K562 (cell line): ENCODE results near the gene KRTAP16-1. TPM values are rescaled to one million over a fixed set of nuclear protein-coding genes. Genes with fewer than 3 reads are reported as not detected.

Experiments
- polyA plus RNA-seq, 8 experiments: library from polyadenylated mRNA; depleted of rRNA in 4 of 8; stranded (reverse) in 5 of 8; unstranded in 3 of 8; fragments of >200 nt; fragmentation: Nextera tagmentation in 2 of 8; fragmentation: Illumina TruSeq in 1 of 8; extraction: Ambion mirVana in 2 of 8; extraction: Trizol in 1 of 8; gene quantifications; 2 replicates each; pipeline versions ENCODE4 v1.2.1 to v1.2.3, GENCODE V29; 2011 to 2014; ENCODE audit warnings: inconsistent platforms in 1 of 8, missing spikeins in 1 of 8
- small RNA-seq: library from RNA; depleted of rRNA; stranded (forward); fragments of <200 nt; gene quantifications from one replicate; pipeline ENCODE3, GENCODE V24; 2014
- total RNA-seq, 7 experiments: library from RNA; depleted of rRNA in 6 of 7; stranded (reverse); fragments of >200 nt in 6 of 7; fragmentation: Illumina TruSeq in 2 of 7; extraction: Trizol in 2 of 7; gene quantifications; 2 replicates each; pipeline versions ENCODE4 v1.2.1 to v1.2.3, GENCODE V29; 2011 to 2021; ENCODE audit warnings: low replicate concordance in 1 of 7

The KRTAP16-1 gene
- total and polyA plus RNA-seq, 9 of the 15 experiments (the other 6 are each of a cell fraction or from before 2014, with no cell fraction given) = not detected

Small RNA genes within 50 kb of the gene (small RNA-seq; reads per million reads assigned to genes)
- not detected for gene KRTAP9-10P

Other genes starting within 250 kb of the KRTAP16-1 start
Only the 7 nearest of the 36 such genes appear.
- gene KRTAP9-4, start 59.6 kb downstream of the KRTAP16-1 start, total RNA-seq (2014; rRNA removed) = not detected in 2 replicates
- gene KRTAP9-4, start 59.6 kb downstream of the KRTAP16-1 start, total RNA-seq (2014; rRNA removed; fragmentation: Illumina TruSeq; extraction: Trizol) = not detected in 2 replicates
- gene KRTAP9-4, start 59.6 kb downstream of the KRTAP16-1 start, total RNA-seq (2015; rRNA removed; fragmentation: Illumina TruSeq; extraction: Trizol) = not detected in 2 replicates
- gene KRTAP9-4, start 59.6 kb downstream of the KRTAP16-1 start, total RNA-seq (2021) = not detected in 2 replicates
- not detected in 2 replicates for gene KRTAP9-4, start 59.6 kb downstream of the KRTAP16-1 start, polyA plus RNA-seq (2011; rRNA removed)
- gene KRTAP9-4, start 59.6 kb downstream of the KRTAP16-1 start, polyA plus RNA-seq (2014; fragmentation: Illumina TruSeq; extraction: Trizol) = not detected in 2 replicates
- gene KRTAP9-4, start 59.6 kb downstream of the KRTAP16-1 start, polyA plus RNA-seq (2014; fragmentation: Nextera tagmentation; extraction: Ambion mirVana) = not detected
- gene KRTAP9-4, start 59.6 kb downstream of the KRTAP16-1 start, polyA plus RNA-seq (2014; rRNA removed) = not detected in 2 replicates
- gene KRTAP9-9, start 53.9 kb downstream of the KRTAP16-1 start, total RNA-seq (2014; rRNA removed) = not detected in 2 replicates
- not detected in 2 replicates for gene KRTAP9-9, start 53.9 kb downstream of the KRTAP16-1 start, total RNA-seq (2014; rRNA removed; fragmentation: Illumina TruSeq; extraction: Trizol)
- not detected in 2 replicates for gene KRTAP9-9, start 53.9 kb downstream of the KRTAP16-1 start, total RNA-seq (2015; rRNA removed; fragmentation: Illumina TruSeq; extraction: Trizol)
- not detected in 2 replicates for gene KRTAP9-9, start 53.9 kb downstream of the KRTAP16-1 start, total RNA-seq (2021)
- gene KRTAP9-9, start 53.9 kb downstream of the KRTAP16-1 start, polyA plus RNA-seq (2011; rRNA removed) = not detected in 2 replicates
- gene KRTAP9-9, start 53.9 kb downstream of the KRTAP16-1 start, polyA plus RNA-seq (2014; fragmentation: Illumina TruSeq; extraction: Trizol) = not detected in 2 replicates
- not detected for gene KRTAP9-9, start 53.9 kb downstream of the KRTAP16-1 start, polyA plus RNA-seq (2014; fragmentation: Nextera tagmentation; extraction: Ambion mirVana)
- gene KRTAP9-9, start 53.9 kb downstream of the KRTAP16-1 start, polyA plus RNA-seq (2014; rRNA removed) = not detected in 2 replicates
- not detected in 2 replicates for gene KRTAP9-6, start 43.9 kb downstream of the KRTAP16-1 start, total RNA-seq (2014; rRNA removed)
- gene KRTAP9-6, start 43.9 kb downstream of the KRTAP16-1 start, total RNA-seq (2014; rRNA removed; fragmentation: Illumina TruSeq; extraction: Trizol) = not detected in 2 replicates
- not detected in 2 replicates for gene KRTAP9-6, start 43.9 kb downstream of the KRTAP16-1 start, total RNA-seq (2015; rRNA removed; fragmentation: Illumina TruSeq; extraction: Trizol)
- gene KRTAP9-6, start 43.9 kb downstream of the KRTAP16-1 start, total RNA-seq (2021) = not detected in 2 replicates
- not detected in 2 replicates for gene KRTAP9-6, start 43.9 kb downstream of the KRTAP16-1 start, polyA plus RNA-seq (2011; rRNA removed)
- not detected in 2 replicates for gene KRTAP9-6, start 43.9 kb downstream of the KRTAP16-1 start, polyA plus RNA-seq (2014; fragmentation: Illumina TruSeq; extraction: Trizol)
- not detected for gene KRTAP9-6, start 43.9 kb downstream of the KRTAP16-1 start, polyA plus RNA-seq (2014; fragmentation: Nextera tagmentation; extraction: Ambion mirVana)
- gene KRTAP9-6, start 43.9 kb downstream of the KRTAP16-1 start, polyA plus RNA-seq (2014; rRNA removed) = not detected in 2 replicates
- not detected in 2 replicates for gene KRTAP9-7, start 33.6 kb downstream of the KRTAP16-1 start, total RNA-seq (2014; rRNA removed)
- gene KRTAP9-7, start 33.6 kb downstream of the KRTAP16-1 start, total RNA-seq (2014; rRNA removed; fragmentation: Illumina TruSeq; extraction: Trizol) = not detected in 2 replicates
- gene KRTAP9-7, start 33.6 kb downstream of the KRTAP16-1 start, total RNA-seq (2015; rRNA removed; fragmentation: Illumina TruSeq; extraction: Trizol) = not detected in 2 replicates
- not detected in 2 replicates for gene KRTAP9-7, start 33.6 kb downstream of the KRTAP16-1 start, total RNA-seq (2021)
- gene KRTAP9-7, start 33.6 kb downstream of the KRTAP16-1 start, polyA plus RNA-seq (2011; rRNA removed) = not detected in 2 replicates
- not detected in 2 replicates for gene KRTAP9-7, start 33.6 kb downstream of the KRTAP16-1 start, polyA plus RNA-seq (2014; fragmentation: Illumina TruSeq; extraction: Trizol)
- not detected for gene KRTAP9-7, start 33.6 kb downstream of the KRTAP16-1 start, polyA plus RNA-seq (2014; fragmentation: Nextera tagmentation; extraction: Ambion mirVana)
- not detected in 2 replicates for gene KRTAP9-7, start 33.6 kb downstream of the KRTAP16-1 start, polyA plus RNA-seq (2014; rRNA removed)
- not detected in 2 replicates for gene KRTAP29-1, start 6.5 kb downstream of the KRTAP16-1 start, total RNA-seq (2014; rRNA removed)
- not detected in 2 replicates for gene KRTAP29-1, start 6.5 kb downstream of the KRTAP16-1 start, total RNA-seq (2014; rRNA removed; fragmentation: Illumina TruSeq; extraction: Trizol)
- not detected in 2 replicates for gene KRTAP29-1, start 6.5 kb downstream of the KRTAP16-1 start, total RNA-seq (2015; rRNA removed; fragmentation: Illumina TruSeq; extraction: Trizol)
- gene KRTAP29-1, start 6.5 kb downstream of the KRTAP16-1 start, total RNA-seq (2021) = not detected in 2 replicates
- not detected in 2 replicates for gene KRTAP29-1, start 6.5 kb downstream of the KRTAP16-1 start, polyA plus RNA-seq (2011; rRNA removed)
- gene KRTAP29-1, start 6.5 kb downstream of the KRTAP16-1 start, polyA plus RNA-seq (2014; fragmentation: Illumina TruSeq; extraction: Trizol) = not detected in 2 replicates
- not detected for gene KRTAP29-1, start 6.5 kb downstream of the KRTAP16-1 start, polyA plus RNA-seq (2014; fragmentation: Nextera tagmentation; extraction: Ambion mirVana)
- not detected in 2 replicates for gene KRTAP29-1, start 6.5 kb downstream of the KRTAP16-1 start, polyA plus RNA-seq (2014; rRNA removed)
- gene KRTAP17-1, start 6.4 kb upstream of the KRTAP16-1 start, total RNA-seq (2014; rRNA removed) = not detected in 2 replicates
- not detected in 2 replicates for gene KRTAP17-1, start 6.4 kb upstream of the KRTAP16-1 start, total RNA-seq (2014; rRNA removed; fragmentation: Illumina TruSeq; extraction: Trizol)
- gene KRTAP17-1, start 6.4 kb upstream of the KRTAP16-1 start, total RNA-seq (2015; rRNA removed; fragmentation: Illumina TruSeq; extraction: Trizol) = not detected in 2 replicates
- not detected in 2 replicates for gene KRTAP17-1, start 6.4 kb upstream of the KRTAP16-1 start, total RNA-seq (2021)
- gene KRTAP17-1, start 6.4 kb upstream of the KRTAP16-1 start, polyA plus RNA-seq (2011; rRNA removed) = not detected in 2 replicates
- not detected in 2 replicates for gene KRTAP17-1, start 6.4 kb upstream of the KRTAP16-1 start, polyA plus RNA-seq (2014; fragmentation: Illumina TruSeq; extraction: Trizol)
- gene KRTAP17-1, start 6.4 kb upstream of the KRTAP16-1 start, polyA plus RNA-seq (2014; fragmentation: Nextera tagmentation; extraction: Ambion mirVana) = not detected
- not detected in 2 replicates for gene KRTAP17-1, start 6.4 kb upstream of the KRTAP16-1 start, polyA plus RNA-seq (2014; rRNA removed)
- not detected in 2 replicates for gene KRT33A, start 41.5 kb upstream of the KRTAP16-1 start, total RNA-seq (2014; rRNA removed)
- gene KRT33A, start 41.5 kb upstream of the KRTAP16-1 start, total RNA-seq (2014; rRNA removed; fragmentation: Illumina TruSeq; extraction: Trizol) = not detected in 2 replicates
- not detected in 2 replicates for gene KRT33A, start 41.5 kb upstream of the KRTAP16-1 start, total RNA-seq (2015; rRNA removed; fragmentation: Illumina TruSeq; extraction: Trizol)
- gene KRT33A, start 41.5 kb upstream of the KRTAP16-1 start, total RNA-seq (2021) = not detected in 2 replicates
- not detected in 2 replicates for gene KRT33A, start 41.5 kb upstream of the KRTAP16-1 start, polyA plus RNA-seq (2011; rRNA removed)
- gene KRT33A, start 41.5 kb upstream of the KRTAP16-1 start, polyA plus RNA-seq (2014; fragmentation: Illumina TruSeq; extraction: Trizol) = not detected in 2 replicates
- not detected for gene KRT33A, start 41.5 kb upstream of the KRTAP16-1 start, polyA plus RNA-seq (2014; fragmentation: Nextera tagmentation; extraction: Ambion mirVana)
- not detected in 2 replicates for gene KRT33A, start 41.5 kb upstream of the KRTAP16-1 start, polyA plus RNA-seq (2014; rRNA removed)